Activated CD4-positive, alpha-beta T cell treated with anti-CD3 and anti-CD28 coated beads, Interleukin-2, amount 50 U/mL, for 48 hours (primary cell): ENCODE data around the gene GATA3.

Experiments used
- DNase-seq, 2 experiments: peaks; one replicate each; pipeline ENCODE4 v3.0.0-alpha.2; 2020

The GATA3 gene

GRCh38 chr10:8037941-8038894 lies 16.3 kb upstream of the GATA3 start:
- no peak for DNase-seq

GRCh38 chr10:8039321-8039881 lies 15.1 kb upstream of the GATA3 start:
- no peak for DNase-seq

GRCh38 chr10:8040651-8041050 lies 13.8 kb upstream of the GATA3 start:
- DNase-seq, result no peak

GRCh38 chr10:8041284-8041991 lies 13.1 kb upstream of the GATA3 start:
- no peak for DNase-seq

- no peak for DNase-seq
These were observed 12.3 kb upstream of the GATA3 start for GRCh38 chr10:8041992-8042720.

GRCh38 chr10:8042721-8043568 lies 11.5 kb upstream of the GATA3 start:
- DNase-seq, result no peak

- DNase-seq, result peak in 1 of 2 experiments; percentile 58
These were observed 10.8 kb upstream of the GATA3 start for GRCh38 chr10:8043569-8044306.

GRCh38 chr10:8044331-8044907 lies 10.1 kb upstream of the GATA3 start:
- no peak for DNase-seq

- peak in 1 of 2 experiments; percentile 30 for DNase-seq
These were observed 9.4 kb upstream of the GATA3 start for GRCh38 chr10:8044908-8045725.

- DNase-seq, result no peak
These were observed 8.6 kb upstream of the GATA3 start for GRCh38 chr10:8045726-8046494.

GRCh38 chr10:8047452-8048280 lies 6.8 kb upstream of the GATA3 start:
- DNase-seq, result no peak

GRCh38 chr10:8048281-8049008 lies 6.0 kb upstream of the GATA3 start:
- peak in 1 of 2 experiments; percentile 48 for DNase-seq

- peak in 1 of 2 experiments; percentile 50 for DNase-seq
These were observed 5.2 kb upstream of the GATA3 start for GRCh38 chr10:8049045-8049864.

- no peak for DNase-seq
These were observed 4.5 kb upstream of the GATA3 start for GRCh38 chr10:8049865-8050555.

- peak in 1 of 2 experiments; percentile 60 for DNase-seq
These were observed 3.9 kb upstream of the GATA3 start for GRCh38 chr10:8050556-8051108.
